HG02852 (cell line): Measurements from ENCODE around the gene CD52.
"Not testable (repeated sequence)": the region's sequence is repeated elsewhere in the genome, so short reads cannot be mapped to it uniquely, and the experiment has no call there.

ENCODE experiments used
- ATAC-seq: cut with Tn5 transposase; IDR thresholded peaks from one replicate; pipeline ENCODE4 v1.9.1; 2021; ENCODE audit warnings: mild to moderate bottlenecking, moderate library complexity; ENCODE audit not compliant: unreplicated experiment

Gene CD52

GRCh38 chr1:26283871-26284596 lies 33.7 kb upstream of the CD52 start:
- ATAC-seq = no peak

DNA sequence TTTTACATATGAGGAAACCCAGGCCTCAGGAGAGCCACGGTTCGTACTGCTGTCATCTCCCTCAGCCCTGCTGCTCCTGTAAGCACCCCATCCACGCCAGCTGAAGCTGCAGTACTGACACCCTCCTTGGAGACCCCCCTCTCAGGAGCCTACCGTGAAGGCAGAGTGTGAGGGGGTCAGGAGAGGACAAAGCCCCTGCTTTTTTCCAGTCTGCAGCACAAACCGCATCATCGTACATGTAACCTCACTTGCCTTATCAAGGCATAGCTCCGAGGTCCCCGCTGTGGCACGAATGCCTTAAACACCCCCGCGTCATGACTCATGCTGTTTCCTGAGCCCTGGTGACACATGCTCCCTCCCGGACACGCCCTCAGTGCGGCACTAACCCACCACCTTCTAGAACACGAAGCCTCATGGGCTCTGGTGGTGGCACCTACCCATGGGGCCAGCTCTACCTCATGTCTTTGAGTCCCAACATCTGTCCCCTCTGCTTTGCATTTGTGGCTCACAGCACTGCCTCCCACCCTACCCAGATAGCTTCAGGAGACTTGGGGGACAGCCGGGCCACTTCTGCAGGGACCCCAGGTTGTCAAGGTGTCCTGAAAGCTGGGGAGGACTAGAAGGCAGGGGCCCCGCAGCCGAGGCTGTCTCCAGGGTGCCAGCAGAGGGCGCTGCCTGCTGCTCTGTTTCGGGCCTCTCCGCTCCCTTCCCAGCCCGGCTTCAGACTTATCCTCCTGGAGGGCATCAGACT lies 33.0 kb upstream of the CD52 start:
- ATAC-seq = no peak

DNA sequence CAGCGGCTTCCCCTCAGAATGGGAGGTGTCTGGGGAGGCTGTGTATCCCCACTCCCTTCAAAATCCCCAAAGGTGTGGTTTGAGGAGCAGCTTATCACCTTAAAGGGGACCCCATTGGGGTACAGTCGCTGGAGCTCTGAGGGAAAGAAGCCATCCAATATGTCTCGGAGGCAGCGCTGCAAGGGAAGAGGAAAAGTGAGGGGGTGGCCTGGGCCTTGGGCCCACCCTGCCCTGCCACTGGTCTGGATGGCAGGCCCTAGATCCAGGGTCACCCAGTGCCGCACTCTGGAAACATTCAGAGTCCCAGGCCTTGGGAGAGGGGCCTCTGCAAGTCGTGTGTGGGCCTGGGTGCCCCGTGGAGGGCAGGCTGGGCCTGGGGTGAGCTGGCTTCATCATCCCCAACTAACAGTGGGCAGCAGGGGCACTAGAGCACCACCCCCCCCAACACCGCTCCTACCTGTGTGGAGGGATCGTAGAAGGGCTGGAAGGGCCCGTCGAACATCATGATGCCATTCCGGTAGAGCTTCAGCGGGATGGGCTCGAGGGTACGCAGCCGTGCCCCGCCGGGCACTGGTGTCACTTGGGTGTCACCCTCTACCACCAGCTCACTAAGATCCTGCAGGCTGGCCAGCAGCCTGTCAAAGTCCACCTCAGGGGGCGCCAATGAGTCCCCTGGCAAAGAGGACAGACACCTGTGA lies 32.2 kb upstream of the CD52 start:
- no peak for ATAC-seq

GRCh38 chr1:26286064-26286416 lies 31.7 kb upstream of the CD52 start:
- no peak for ATAC-seq

GRCh38 chr1:26287033-26287711 lies 30.6 kb upstream of the CD52 start:
- peak; percentile 41 for ATAC-seq

- no peak for ATAC-seq
These were observed 29.9 kb upstream of the CD52 start for GRCh38 chr1:26287811-26288210.

DNA sequence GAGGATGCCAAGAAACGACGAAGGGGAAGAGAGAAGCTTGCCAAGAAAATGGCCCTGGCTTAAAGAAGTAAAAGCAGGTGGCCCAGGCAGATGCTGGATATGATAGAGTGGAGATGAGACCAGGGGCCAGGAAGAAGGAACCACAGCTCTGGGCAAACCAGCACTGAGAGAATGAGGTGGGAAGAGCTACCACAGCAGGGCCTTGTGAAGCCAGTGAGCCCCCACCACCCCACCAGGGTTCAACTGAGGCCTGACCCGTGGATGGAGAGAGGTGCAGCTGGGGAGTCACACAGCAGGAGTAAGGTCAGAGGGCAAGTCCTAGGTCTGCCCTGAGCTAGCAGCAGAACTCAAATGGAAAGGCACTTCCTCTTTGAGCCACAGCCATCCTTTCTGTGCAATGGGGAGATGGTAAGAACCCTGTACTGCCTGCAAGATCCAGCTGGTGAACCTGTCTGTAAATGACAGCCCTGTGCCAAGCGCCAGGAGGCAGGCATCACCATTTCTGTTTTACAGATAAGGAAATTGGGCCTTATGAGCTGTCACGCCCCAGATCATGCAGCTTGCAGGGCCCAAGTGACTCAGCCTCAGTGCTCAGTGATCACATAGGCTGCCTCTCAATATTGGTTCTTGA lies 29.3 kb upstream of the CD52 start:
- no peak for ATAC-seq

- ATAC-seq = no peak
These were observed 28.3 kb upstream of the CD52 start for GRCh38 chr1:26289158-26290059.

GRCh38 chr1:26290122-26290881 lies 27.5 kb upstream of the CD52 start:
- ATAC-seq = no peak

- ATAC-seq = no peak
These were observed 26.9 kb upstream of the CD52 start for GRCh38 chr1:26290882-26291261.

- no peak for ATAC-seq
These were observed 26.3 kb upstream of the CD52 start for GRCh38 chr1:26291433-26291832.

GRCh38 chr1:26291939-26292338 lies 25.8 kb upstream of the CD52 start:
- ATAC-seq = no peak

DNA sequence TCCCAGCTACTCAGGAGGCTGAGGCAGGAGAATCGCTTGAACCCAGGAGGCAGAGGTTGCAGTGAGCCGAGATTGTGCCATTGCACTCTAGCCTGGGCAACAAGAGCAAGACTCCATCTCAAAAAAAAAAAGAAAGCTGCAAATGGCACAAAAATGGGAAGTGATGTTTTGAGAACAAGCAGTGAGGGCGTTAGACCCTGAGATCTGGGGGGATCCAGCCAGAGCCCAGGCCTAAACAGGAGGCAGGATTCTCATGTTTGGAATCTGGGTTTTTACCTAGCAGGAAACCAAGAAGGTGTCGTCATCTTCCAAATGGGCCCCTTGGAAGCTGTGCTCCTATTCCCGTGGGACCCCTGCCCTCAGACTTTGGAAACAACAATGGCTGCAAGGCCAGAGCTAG lies 25.0 kb upstream of the CD52 start:
- ATAC-seq = not testable (repeated sequence)

DNA sequence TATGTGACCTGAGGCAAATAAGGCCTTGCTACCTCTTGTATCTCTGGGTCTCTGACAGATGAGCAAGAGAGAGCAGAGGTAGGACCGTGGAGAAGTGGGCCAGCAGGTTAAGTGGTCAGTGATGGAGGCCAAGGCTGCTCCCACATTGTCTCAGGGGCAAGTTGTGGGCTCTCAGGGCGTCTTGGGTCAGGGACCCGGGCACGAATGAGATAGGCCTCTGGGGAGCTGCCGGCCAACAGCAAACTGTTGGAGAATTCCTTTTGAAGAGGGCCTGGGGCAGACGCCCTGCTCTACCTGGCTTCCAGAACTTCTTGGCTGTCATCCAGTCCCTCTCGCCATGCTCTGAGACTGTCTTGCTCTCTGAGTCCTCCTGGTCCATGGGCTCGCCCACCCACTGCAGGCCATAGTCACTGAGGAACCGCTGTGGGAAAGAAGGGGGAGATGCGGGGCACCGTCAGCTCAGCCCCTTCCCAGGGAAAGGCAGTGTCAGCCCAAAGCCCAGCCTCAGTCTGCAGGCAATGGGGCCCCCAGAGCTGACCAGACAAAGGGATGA lies 23.8 kb upstream of the CD52 start:
- no peak for ATAC-seq

DNA sequence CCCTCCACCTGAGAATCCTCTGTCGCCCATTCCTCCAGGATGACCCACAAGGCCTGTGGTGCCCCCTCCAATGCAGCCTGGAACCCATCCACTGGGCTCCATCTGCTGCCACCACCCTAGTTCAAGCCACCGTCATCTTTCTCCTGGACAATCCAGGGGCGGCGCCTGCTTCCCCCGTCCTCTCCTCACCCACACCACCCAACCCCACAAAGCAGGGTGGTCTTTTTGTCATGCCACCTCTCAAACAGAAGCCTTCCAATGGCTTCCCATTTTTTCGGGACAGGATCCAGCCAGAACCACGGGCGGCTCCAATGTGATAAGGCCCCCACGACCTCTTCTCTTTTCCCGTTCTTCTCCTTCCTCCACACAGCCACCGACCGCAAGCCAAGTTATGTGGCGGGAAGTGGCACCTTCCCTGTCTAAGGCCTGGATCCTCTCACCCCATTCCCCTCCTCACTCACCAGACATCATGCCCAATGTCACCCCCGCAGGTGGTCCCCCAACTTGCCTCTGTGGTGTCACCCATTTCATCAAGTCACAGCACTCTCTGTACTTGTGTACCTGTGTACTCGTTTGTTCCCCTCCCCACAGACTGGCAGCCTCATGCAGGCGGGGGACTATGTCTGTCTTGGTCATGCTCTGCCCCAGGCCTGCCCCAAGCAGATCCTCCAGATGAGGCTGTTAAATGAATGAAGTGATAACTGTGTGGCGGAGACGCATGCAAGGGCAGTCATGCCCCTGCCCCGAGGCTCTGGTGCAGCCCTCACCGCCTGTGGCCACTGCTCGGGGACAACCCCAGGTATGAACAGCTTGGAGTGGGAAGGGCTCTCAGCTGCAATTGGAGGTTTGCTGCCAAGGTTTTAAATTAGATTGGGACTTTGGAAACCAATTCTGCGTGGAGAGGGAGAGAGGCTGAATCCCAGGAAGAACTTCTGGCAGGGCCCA lies 22.3 kb upstream of the CD52 start:
- no peak for ATAC-seq

- ATAC-seq = no peak
These were observed 21.3 kb upstream of the CD52 start for GRCh38 chr1:26296340-26297056.
